ENCODE measurements around the gene PSMB2.

PSMB2 gene

DNA sequence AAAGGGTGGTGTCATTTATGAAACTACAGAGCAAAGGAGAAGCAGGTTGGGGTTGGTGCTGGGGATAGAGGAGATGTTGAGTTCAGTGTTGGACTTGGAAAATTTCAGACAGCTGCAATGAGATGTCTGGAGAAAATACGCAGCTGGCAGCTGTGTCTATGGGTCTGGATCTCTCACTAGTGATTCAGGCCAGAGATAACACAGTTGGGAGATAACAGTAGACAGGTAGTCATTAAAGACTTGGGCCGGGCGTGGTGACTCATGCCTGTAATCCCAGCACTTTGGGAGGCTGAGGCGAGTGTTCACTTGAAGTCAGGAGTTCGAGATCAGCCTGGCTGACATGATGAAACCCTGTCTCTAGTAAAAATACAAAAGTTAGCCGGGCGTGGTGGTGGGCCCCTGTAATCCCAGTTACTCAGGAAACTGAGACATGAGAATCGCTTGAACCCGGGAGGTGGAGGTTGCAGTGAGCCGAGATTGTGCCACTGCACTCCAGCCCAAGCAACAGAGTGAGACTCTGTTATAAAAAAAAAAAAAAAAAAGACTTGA is 70.7 kb downstream of the PSMB2 start:
- DNase-seq, result no peak

DNA sequence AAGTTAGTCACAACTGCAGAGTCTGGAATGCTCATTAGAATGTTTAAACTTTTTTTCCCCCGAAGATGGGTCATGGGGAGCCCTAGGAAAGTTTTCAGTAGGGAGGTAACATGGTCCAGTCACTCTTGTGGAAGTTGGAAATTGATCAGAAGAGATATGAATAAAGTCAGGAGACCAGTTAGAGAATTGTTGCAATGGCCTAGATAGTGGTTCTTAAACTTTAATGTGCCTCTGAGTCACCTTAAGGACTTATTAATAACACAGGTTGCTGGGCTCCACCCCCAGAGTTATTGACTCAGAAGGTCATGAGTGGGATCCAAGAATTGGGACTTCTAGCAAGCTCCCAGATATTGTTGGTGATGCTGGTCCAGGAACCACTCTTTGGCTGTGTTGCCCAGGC is 71.4 kb downstream of the PSMB2 start:
- no peak for DNase-seq

DNA sequence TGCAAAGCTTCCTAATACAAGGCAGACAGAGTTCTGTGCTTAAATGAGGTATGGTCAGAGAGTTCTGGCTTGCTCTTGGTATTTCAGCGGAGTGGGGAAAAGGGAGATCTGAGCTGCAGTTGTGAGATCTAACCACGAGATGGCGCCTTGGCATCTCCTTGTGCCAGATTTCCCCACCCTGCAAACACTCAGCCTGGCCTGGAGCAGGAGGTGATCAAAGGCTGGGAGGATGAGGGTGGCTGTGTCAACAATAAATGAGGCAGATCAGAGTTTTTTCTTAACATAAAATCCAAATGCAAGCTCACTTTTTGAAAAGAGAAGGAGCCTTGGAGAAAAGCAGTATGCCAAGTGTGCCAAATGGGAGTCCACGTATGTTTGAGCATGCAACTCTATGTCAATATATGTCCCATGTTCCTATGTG is 72.3 kb downstream of the PSMB2 start:
- no peak for DNase-seq

DNA sequence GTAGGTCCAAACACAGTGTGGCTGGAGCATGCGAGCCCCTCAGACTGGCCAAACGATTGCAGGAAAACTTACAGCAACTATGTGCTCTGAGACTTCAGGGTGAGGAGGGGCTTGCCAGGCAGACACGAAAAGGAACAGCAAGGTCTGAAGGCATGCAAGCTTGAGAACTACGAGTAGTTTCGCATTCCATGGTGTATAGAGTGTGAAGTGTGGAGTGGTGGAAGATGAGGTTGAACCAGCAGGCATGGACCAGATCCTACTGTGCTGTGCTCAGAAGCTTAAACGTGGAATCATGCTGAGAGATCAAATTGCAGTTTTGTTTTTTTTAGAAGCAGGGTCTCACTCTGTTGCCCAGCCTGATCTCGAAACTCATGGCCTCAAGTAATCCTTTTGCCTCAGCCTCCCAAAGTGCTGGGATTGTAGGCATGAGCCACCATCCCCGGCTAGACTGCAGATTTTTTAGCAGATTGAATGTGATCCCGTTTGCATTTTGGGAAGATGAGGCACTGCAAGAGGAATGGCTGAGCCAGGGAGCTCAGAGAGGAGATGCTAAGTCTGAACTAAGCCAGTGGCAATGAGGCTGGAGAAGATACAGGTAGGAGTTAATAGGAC is 73.3 kb downstream of the PSMB2 start:
- no peak for DNase-seq

DNA sequence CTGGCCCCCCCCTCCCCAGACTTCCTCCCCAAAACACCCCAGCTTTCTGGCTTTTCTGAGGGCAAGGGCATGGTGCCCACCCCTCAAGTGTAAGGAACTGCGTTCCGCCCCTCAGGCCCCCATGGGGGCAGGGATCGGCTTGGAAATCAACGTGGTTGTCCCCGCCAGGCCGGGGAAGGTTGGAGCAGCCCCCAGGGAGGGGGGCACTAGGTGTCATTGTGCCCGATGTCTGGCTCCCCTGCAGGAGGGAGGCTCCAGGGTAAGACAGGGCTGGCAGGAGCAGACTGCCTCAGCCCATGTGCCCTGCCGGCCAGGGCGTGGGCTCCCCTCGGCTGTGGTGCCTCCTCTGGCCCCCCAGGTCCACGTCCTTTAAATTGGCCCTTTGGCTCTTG is 75.6 kb downstream of the PSMB2 start:
- DNase-seq, result no peak

DNA sequence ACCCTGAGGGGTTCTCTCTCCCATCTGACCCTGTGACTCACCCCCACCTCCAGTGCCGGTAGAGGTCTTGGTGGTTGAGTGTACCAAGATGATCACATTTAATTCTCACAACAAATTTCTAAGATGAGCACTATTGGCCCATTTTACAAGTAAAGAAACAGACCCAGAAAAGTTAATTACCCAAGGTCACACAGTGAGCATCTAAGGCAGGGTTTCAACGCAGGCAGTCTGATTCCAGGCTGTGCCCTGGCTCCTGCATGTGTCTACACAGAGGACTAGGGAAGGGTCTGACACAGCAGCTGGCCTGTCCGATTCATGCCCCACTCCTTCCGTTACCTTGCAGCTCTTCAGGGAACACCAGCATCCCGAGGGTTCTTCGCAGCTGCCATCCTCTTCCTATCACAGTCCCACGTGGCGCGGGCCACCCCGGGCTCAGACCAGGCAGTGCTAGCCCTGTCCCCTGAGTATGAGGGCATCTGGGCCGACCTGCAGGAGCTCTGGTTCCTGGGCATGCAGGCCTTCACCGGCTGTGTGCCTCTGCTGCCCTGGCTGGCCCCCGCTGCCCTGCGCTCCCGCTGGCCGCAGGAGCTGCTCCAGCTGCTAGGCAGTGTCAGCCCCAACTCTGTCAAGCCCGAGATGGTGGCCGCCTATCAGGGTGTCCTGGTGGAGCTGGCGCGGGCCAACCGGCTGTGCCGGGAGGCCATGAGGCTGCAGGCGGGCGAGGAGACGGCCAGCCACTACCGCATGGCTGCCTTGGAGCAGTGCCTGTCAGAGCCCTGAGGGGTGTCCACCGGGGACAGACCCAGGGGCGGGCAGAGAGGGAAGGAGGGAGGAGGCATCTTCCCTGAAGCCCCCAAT is 76.2 kb downstream of the PSMB2 start:
- DNase-seq, result no peak

DNA sequence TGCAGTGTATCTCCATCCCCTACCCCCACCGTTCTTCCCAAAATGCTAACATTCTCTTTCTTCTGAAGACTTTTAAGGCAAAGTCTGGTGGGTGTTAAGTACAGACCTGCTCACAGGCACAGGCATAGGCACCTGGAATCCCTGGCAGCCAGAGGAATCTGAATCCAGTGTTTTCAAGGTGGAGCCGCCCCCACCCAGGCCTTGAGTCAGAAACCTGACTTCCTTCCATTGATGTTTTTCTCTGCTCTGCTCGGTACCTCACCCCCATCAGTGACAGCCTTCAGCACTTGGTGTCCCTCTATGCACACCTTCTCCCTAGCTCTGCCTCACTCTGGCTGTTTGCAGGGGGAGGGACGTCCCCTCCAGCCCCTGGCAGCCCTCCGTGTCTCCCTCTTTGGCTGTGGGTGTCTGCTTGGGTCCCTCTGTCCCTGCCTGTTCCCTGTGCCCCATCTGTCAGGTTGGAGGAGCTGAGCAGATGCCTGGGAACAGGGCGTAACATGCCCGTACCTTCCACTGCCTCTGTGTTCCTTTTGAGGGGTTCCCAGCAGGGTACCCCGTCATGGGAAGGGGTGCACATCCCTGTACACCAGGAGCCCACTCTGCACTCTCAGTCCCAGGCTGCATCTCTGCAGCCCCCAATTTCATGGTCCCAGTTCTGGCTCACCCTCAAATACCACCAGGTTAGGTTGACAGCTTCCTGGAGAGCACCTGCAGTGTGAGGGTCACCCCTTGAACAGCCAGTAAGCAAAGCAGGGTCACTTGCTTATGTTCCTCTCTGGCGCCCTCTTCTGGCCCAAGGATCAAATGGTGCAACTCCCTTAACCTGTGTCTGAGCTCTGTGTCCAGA is 77.1 kb downstream of the PSMB2 start:
- DNase-seq, result no peak

DNA sequence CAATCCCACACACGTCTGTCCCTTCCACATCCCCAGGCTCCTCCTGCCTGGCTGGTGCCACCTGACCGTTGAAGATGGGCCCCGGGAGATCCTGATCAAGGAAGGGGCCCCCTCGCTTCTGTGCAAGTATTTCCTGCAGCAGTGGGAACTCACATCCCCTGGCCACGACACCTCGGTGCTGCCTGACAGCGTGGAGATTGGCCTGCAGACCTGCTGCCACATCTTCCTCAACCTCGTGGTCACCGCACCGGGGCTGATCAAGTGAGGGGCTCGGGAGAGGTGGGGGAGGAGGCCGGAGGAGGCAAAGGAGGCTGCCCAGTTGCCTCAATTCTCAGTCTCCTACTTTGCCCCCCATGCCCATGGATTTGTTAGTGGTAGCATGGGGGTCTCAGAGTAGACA is 78.2 kb downstream of the PSMB2 start:
- DNase-seq, result no peak

DNA sequence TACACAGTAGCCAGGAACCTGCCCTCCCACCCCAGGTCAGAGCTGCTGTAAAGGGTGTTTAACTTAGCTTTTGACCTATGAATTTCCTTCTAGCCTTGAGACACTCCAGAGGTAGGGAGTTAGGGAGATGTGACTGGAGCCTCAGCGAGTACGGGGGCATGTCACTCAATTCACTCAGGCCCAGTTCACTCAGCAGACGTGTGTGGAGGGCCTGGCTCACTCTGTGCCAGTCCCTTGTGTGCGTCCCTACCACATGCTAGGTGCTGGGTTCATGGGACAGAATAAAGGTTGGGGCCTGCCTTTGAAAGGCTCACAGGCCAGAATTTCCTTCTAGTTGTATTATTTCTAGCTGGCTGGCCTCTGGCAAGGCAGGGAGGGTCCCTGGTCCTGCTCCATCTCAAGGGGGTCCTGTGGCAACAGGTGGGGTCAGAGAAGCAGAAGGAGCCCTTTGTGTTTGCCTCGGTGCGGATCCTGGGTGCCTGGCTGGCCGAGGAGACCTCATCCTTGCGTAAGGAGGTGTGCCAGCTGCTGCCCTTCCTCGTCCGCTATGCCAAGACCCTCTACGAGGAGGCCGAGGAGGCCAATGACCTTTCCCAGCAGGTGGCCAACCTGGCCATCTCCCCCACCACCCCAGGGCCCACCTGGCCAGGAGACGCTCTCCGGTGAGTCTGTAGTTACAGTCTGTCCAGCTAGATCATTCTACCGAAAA is 79.2 kb downstream of the PSMB2 start:
- no peak for DNase-seq

DNA sequence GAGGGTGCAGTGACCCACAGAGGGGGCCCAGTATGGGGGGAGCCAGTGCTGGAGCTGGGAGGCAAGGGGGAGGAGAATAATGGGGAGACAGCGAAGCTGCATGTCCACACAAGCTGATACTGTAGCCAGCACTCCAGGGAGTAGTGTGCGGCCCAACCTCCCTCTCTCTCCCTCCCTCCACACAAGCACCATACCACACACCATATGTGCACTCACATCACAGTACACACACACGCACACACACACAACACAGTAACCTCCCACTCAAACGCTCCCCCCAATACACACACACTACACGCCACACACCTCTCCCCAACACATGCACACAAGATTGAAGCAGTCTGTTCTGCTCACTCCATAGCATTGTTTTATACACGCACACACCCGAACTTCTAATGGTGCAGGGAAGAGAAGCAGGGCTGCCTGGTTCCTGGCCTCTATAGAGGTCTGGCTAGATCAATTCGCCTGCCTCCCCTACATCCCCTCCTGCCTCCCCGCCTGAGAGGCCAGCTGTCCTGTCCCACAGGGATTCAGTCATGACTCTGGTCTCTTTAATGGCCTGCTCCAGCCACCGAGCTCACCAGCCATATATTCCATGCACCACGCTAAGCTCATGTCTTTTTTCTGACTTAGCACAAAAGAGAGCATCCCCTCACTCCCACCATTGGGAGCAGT is 79.9 kb downstream of the PSMB2 start:
- DNase-seq, result no peak

DNA sequence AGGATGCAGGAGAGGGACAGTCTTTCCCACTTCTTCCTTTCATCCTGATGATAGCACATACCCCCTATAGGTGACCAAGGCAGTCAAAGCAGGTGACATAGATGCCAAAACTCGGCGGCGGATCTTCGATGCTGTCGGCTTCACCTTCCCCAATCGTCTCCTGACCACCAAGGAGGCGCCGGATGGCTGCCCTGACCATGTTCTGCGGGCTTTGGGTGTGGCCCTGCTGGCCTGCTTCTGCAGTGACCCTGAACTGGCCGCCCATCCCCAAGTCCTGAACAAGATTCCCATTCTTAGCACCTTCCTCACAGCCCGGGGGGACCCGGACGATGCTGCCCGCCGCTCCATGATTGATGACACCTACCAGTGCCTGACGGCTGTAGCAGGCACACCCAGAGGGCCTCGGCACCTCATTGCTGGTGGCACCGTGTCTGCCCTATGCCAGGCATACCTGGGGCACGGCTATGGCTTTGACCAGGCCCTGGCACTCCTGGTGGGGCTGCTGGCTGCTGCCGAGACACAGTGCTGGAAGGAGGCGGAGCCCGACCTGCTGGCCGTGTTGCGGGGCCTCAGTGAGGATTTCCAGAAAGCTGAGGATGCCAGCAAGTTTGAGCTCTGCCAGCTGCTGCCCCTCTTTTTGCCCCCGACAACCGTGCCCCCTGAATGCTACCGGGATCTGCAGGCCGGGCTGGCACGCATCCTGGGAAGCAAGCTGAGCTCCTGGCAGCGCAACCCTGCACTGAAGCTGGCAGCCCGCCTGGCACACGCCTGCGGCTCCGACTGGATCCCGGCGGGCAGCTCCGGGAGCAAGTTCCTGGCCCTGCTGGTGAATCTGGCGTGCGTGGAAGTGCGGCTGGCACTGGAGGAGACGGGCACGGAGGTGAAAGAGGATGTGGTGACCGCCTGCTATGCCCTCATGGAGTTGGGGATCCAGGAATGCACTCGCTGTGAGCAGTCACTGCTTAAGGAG is 80.8 kb downstream of the PSMB2 start:
- DNase-seq, result no peak

DNA sequence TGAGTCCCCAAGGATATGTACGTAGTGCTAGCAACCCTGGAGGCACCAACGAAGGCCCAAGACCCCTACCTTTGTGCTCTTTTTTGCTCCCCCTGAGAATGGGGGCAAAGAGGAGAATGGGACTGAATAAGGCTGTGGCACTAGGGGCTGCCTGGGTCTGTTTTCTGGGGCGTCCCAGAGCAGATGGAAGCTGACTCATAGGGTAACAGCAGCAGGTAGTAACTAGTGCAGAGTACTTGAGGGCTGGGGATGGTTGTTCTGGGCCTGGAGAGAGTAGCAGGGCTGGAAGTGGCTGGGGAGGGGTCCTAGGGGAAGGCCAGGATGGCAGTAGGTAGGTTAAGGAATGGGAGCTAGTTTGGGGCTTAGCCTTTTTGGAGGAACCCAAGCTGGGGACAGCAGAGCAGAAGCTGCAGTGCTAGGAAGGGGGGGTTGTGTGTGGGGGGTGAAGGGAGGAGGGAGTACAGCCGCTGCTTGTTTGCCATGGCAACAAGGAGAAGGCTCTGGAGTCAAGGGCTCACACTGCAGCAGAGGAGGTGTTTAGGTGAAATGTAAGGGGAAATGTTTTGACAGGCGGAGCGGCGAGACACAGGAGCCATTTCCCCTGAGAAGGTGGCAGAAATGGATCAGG is 81.9 kb downstream of the PSMB2 start:
- no peak for DNase-seq

DNA sequence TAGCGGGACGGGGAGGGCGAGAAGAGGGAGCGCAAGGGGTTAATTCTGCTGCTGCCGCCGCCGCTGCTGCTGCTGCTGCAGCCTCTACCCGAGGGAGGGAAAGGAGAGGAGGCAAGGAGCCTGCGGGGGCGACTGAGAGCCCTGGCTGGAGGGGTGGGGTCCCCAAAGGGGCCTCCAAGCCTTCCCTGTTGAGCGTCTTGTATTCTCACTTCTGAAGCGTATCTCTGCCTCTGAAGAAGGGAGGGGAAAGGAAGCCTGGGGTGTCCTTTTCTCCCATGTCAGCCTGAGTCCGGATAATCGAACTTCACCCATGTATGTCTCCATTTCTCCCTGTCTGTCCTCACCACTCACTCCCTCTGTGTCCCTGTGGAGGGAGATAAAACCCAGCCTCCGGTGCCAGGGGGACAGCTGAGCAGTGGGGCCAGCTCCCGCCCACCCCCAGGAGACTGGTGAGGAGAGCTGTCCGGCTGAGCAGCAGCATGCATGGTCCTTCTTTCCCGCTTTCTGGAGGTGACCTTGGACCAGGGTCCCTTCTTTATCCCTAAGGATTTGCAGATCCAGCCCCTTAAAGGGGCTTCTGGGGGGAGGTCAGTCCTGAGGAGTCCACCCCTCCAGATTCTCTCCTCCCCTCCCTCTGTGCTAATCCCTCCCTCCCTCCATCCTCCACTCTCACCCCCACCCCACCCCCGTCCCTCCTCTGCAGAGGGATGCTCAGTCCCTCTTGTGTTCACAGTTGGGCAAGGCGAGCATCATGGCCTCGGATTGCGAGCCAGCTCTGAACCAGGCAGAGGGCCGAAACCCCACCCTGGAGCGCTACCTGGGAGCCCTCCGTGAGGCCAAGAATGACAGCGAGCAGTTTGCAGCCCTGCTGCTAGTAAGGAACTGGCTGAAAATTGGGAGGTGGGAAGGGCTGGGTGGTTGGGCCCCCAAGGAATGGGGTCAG is 82.7 kb downstream of the PSMB2 start:
- DNase-seq, result no peak

DNA sequence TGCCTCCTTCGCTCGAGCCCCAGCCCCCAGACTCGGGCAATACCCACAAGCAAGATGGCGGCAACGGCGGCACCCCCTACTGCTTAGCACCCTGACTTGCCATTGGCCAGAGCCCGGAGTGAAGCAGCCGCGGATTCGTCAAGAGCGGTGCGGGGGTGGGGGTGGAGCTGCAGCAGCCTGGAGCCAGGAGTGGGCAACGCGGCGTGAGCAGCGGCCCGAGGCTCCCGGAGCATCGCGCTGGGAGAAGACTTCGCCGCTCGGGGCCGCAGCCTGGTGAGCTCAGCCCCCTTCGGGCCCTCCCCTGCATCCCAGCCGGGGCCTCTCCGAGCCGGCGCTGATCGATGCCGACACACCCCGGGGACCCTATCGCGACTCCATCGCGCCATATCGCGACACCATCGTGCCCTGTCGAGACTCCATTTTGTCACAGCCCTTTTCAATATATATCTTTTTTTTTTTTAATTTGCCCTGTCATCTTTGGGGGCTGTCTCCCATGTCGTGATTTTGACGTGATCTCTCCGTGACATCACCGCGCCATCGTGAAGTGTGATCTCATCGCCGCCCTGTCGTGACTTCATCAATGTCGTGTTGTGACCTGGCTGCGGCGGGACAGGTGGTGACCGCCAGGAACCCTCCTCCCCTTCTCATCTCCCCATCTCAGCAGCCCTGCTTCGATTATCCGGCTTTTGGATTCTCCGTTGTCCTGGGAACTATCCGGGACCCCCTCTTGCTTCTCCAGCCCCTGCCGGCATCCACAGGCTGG is 83.5 kb downstream of the PSMB2 start, which contains the start of gene NCDN:
NCDN (plus strand) TSS at position 189 of the 763 bp plus-strand sequence; CDS start at position 581, 392 bp downstream.
- DNase-seq, result peak; percentile 39

DNA sequence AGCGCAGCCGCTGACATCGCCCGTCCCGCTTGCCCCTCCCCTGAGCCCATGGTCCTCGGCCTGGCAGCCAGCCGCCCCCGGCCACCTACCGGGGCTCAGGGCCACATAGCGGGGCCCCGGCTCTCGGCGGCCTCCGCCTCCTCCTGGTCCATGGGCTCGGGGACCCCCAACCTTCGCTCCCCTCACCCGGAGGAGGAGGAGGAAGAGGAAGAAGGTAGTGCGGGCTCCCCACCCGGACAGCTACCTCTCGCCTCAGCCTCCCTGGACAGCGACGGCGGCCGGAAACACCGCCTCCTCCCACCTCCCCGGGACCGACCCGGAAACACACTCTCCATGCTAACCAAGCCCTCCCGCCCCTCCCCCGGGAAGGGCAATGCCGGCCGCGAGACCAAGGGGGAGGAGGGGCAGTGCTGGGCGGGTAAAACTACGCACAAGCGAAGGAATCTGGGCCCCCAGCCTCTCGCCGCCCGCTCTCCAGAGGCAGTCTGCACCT is 84.2 kb downstream of the PSMB2 start, which contains the start of gene KIAA0319L:
KIAA0319L (minus strand) TSS at position 286 of the 493 bp plus-strand sequence. CDS start 2,912 bp downstream, outside the sequence.
- no peak for DNase-seq

DNA sequence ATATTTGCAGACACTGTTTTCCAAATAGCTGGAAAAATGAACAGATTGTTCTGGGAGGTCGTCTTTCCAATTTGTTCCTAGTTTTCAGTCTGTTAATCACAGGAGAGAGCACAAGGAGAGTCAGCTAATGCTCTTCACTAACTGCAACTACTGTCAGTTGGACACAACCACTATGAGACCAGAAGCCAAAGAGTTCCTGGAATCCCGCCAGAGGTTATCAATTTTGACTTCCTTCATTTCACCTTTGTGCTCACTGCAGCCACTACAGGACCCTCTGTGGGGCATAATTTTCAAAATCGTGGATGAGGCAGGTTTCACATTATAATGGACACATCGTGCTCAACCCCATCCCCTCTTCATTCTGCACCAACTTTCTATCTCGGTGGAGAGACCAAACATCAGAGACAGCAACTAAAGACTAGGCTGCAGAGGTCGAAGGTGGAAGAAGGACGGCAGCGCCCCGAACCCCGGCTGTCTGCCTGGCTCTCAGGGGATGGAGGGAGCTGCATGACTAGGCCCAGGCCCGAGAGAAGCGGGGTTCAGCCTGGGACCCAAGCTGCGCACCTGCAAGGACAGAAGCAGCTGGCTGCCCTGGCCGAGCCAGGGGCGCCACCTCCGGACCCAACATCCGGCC is 84.7 kb downstream of the PSMB2 start:
- no peak for DNase-seq
